ENCODE results near the gene HELZ.
"Not testable (repeated sequence)": the region's sequence is repeated elsewhere in the genome, so short reads cannot be mapped to it uniquely, and the experiment has no call there.

Gene HELZ

DNA sequence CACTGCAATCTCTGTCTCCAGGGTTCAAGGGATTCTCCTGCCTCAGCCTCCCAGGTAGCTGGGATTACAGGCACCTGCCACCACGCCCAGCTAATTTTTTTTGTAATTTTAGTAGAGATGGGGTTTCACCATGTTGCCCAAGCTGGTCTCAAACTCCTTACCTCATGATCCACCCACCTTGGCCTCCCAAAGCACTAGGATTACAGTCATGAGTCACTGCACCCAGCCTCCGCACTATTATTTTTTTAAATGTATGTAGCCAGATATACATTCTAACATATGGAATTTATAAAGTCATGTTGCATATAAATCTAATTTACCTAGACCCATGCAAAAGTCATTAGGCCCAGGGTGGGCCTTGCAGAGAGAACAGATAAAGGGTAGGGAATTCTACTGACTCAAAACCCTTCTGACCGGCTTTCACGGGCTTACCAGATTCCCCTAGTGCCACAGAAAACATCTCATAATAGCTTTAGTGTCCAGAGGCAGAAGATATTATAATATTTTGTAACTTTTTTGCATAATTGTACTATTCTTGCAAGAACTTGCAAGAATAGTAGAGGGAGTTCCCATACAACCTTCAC lies 20.5 kb upstream of the HELZ start:
- DNase-seq (ENCODE audit: low spot score), result no peak

DNA sequence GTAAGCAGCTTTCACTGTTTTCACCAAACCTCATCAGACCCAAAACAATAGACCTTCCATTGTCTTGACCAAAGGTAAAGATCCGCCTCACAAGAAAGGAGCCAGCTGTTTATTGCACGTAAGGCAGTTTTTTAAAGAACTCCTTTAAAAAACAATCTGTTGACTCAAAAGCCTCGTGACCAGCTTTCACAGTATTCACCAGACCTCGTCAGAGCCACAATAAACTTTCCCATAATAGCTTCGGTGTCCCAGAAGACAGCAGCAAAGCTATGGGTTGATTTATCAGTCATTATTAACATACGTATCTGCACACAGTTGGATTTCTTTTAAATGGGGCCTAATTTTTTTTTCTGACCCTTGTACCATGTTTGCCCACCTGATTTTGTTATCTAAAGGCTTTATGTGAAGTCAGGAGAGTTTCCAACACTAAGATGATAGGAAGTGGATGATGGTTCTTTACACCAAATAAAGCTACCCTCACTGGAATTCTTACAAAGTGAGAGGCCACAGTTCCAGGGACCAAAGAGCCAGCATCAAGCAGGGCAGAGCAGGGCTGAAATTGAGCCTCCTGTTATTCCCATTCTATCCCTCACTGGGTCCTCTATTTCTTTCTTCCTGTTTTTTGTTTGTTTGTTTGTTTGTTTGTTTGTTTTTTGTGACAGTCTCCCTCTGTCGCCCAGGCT lies 17.6 kb upstream of the HELZ start:
- no peak for DNase-seq (ENCODE audit: low spot score)

DNA sequence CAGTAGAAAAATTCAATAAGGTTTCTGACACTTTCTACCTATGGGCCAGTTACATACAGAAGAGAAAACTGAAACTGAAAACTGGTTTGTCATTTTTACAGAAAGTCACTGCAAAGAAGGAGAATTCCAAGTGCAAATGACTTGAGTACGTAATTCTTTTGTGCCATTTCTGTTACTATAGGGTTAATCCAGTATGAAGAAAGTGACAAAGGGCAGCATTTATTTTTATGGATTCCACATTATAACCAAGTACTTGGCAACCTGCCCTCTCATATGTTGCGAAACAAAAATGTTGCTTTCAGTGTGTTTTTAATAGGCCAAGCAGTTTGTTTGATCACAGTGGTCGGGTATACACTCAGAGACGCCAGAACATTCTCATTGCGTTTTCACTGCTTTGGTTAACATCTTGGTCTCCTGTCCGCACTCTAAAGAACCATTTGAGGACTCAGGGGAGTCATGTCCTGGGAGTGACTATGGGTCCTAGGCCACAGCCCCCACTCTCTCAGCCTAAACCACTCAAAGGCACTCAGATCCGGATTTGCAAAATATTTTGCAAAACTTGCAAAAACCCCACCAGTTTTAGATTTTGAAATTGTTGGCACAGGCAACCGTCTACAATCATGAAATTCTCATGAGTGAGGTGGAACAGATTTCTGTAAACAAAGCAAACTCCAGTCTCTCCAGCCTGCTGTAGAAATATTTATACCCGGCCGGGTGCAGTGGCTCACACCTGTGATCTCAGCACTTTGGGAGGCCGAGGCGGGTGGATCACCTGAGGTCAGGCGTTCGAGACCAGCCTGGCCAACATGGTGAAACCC lies 15.4 kb upstream of the HELZ start:
- DNase-seq (ENCODE audit: low spot score), result no peak

DNA sequence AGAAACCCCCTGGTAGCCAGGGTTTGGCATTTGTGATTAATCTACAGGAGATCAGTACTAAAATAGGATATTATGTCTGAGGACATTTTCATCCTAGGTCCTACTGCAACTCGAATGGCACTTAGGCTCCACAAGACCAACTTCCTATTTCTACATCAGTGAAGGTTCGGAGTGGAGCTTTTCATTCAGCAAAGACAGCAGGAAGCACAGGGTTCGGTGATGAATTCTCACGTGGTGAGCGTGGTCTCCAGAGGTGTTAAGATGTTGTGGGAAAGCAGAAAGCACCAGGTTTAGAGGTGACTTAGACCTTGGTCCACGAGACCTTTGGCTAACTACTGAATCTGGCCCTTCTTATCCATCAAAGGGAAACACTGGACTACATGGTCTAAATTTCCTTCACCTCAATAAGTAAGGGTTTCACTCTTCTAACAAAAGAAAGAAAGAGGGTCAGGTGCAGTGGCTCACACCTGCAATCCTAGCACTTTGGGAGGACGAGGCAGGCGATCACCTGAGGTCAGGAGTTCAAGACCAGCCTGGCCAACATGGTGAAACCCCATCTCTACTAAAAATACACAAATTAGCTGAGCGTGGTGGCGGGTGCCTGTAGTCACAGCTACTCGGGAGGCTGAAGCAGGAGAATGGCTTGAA lies 13.9 kb upstream of the HELZ start:
- DNase-seq (ENCODE audit: low spot score), result no peak

DNA sequence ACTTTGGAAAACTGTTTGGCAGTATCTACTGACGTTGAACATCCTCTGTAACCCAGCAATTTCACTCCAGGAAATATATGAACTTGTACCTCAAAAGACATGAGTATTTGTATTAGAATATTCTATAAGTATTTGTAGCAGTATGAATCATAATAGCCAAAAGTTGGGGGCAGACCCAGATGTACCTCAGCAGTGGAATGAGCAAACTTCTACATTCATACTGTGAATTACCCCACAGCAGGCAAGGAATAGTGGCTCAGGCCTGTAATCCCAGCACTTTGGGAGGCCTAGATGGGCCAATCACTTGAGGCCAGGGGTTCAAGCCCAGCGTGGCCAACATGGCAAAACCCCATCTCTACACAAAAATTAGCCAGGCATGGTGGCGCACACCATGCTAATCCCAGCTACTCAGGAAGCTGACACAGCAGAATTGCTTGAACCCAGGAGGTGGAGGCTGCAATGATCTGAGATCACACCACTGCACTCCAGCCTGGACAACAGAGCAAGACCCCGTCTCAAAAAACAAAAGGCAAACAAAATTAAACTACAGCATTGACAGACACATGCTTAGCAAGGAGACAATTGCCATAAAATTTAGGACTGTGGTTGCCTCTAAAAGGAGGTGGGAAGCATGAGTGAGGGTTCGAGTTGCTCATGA lies 11.2 kb upstream of the HELZ start:
- no peak for DNase-seq (ENCODE audit: low spot score)

DNA sequence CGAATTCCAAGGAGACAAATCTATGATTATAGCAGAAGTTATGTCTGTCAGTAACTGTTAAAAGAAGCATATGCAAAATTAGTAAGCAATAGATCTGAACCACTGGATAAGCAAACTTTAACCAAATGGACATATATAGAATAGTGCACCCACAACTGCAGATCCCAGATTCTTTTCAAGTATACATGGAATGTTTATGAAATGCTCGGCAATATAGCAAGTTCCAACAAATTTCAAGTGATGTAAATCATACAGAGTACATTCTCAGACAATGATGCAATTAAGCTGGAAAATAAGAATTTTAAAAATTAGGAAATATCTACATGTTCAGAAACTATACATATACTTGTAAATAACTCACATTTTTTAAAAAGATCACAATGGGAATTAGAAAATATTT lies 8.4 kb upstream of the HELZ start:
- no peak for DNase-seq (ENCODE audit: low spot score)

DNA sequence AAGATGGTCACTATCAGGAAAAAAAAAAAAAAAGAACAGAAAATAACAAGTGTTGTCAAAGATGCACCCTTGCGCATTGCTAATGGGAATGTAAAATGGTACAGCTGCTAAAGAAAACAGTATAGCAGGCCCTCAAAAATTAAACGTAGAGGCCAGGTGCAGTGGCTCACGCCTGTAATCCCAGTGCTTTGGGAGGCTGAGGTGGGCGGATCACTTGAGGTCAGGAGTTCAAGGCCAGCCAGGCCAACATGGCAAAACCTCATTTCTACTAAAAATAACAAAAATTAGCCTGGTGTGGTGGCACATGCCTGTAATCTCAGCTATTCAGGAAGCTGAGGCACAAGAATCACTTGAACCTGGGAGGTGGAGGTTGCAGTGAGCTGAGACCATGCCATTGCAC lies 6.6 kb upstream of the HELZ start:
- DNase-seq (ENCODE audit: low spot score), result not testable (repeated sequence)

DNA sequence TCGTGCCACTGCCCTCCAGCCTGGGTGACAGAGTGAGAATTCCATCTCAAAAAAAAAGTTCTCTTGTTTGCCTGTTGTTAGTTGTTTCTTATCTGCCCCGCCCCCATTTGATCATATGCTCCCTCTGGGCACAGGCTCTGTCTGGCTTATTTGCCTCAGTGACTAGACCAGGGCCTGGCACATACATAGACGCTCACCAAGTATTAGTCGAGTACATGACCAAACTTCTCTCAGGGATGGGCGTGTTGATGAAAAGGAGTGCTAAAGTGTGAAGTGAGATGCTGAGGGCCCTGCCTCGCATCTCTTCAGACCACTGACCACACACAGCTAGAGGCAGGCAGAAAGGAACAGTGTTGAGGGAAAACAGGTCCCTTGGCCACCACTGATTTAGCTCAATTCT lies 3.3 kb upstream of the HELZ start:
- DNase-seq (ENCODE audit: low spot score), result no peak

DNA sequence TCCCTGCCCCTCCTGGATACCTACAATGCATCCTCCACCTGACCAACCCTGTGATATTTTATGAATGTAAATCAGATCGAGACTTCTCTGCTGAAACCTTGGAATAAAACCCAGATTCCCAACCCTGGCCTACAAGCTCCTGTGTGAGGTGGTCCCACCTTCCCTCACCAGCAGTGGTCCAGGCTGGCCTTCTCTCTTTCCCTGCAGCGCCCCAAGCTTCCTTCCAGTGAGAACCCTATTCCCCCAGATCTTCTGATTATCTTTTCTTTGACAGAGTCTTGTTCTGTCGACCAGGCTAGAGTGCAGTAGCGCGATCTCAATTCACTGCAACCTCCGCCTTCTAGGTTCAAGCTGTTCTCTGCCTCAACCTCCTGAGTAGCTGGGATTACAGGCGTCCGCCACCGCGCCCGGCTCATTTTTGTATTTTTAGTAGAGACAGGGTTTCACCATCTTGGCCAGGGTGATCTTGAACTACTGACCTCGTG lies 2.5 kb upstream of the HELZ start:
- no peak for DNase-seq (ENCODE audit: low spot score)

DNA sequence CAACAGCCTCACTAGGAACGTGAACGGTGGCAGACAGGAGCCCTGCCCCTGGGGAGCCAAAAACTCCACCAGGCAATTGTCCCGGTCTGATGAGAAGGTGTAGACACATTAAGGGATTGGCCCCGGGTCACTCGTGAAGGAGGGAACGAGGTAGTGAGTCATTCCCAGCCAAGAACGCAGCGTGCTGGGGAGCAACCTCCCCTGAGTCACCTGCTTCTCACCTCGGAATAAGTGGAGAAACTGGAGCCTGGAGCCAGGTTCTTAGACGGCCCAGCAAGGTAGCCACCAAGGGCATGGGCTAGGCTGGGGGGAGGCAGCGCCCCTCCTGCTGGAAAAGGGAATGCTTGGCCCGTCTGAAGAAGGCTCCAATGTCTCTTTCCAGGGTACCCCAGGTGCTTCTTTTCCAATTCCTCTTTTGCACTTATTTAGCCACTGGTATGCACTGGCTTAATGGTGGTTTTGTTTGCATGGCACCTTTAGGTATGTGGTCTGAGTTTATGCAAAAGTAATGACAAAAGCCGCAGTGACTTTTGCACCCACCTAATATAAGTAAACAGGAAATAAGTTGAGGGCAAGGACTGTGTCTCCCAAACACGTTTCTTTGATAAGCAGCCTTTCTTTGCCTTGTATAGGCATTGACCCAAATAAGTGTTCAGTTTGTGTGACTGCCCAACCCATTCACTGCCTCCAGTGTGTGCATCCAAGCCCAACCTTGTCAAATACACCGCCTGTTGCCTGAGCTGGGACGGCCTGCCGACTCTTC lies 1.8 kb upstream of the HELZ start:
- DNase-seq (ENCODE audit: low spot score), result peak; percentile 56

DNA sequence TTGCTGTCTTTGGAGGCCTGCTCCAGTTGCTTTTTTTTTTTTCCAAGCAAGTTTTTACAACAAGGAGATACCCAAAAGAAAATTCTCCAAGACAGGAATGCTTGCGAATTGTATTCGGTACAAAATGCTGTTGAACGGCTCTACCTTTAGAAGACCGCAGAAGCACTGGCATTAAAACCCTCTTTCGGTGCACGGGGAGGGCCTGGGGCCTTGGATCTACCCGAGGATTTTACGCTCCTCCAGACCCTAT lies 1.3 kb upstream of the HELZ start:
- no peak for DNase-seq (ENCODE audit: low spot score)

DNA sequence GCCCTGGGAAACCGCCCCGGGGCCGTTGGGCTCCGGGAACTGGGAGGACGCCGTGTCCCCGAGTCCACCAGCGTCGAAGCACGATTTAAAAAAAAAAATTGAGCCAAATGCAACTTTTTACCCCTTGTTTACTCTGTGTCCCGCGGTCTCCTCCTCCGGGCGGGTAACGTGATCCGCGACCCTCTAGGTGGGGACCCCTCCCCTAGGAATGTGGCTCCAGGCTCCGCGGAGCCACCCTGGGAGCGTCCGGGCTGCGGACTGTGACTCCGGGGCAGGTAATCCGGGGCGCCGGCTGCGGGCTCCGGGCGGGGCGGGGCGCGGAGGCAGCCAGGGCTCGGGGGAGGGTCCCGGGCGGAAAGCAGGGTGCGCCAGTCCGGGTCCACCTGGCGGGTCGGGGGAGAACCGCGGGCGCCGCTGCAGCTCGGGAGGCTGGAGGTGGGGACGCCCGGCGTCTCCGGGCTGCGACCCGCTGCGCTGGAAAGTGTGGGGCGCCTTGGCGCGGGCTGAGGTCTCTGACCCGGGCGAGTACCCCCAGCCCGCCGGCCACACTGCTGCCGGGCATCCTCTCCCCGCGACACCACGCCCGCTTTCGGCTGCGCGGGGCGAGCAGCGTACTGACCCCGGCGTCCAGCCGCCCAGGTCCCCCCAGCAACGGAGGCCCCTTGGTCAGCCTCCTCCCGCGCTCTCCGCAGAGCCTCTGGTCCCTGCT lies 852 bp upstream of the HELZ start:
- peak; percentile 48 for DNase-seq (ENCODE audit: low spot score)

DNA sequence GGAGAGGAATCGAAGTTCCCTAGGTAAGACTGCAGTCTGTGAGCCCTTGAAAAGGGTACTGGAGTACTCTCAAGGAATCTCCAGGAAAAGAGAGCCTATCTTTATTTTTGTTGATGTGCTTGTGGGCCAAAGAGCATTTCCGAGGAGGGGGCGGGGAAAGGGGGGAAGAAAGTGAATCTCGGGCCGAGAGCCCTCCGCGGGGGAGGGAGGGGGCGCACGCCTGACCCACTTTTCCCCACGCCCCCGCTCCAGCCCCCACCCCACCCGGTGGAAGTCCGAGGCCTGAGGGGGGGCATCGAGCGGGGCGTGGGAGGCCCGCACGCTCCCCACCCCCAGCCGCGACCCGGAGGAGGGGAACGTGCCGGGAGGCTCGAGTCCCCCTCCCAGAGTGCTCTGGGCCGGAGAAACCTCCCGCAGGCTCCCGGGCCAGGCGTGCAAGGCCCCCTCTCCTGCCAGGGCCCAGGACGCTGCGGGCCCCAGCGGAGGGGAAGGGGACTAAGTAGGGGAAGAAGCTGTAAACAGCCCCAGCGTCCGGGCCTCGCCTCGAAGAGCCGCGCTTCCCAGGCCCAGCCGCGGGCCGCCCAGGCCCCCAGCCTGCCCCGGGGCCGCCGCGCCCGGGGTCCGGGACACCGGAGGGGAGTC lies 444 bp downstream of the HELZ start:
- DNase-seq (ENCODE audit: low spot score), result no peak

DNA sequence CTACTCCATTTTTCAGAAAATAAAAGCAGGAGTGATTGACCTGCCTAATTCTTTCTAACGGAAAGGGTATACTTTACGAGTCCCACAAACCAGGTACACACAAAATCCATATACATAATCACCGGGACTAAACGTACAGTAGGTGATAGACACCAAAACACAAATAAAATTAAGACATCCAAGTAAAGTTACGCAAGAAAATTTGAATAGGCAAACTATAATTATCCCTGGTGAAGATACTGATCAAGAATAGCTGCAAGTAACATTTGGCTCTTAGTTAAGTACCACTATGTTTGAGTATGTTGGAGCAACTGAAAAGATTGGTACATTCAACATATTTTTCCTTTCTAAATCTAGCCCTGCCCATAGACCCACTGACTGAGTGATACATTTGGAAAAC lies 1.7 kb downstream of the HELZ start:
- no peak for DNase-seq (ENCODE audit: low spot score)

DNA sequence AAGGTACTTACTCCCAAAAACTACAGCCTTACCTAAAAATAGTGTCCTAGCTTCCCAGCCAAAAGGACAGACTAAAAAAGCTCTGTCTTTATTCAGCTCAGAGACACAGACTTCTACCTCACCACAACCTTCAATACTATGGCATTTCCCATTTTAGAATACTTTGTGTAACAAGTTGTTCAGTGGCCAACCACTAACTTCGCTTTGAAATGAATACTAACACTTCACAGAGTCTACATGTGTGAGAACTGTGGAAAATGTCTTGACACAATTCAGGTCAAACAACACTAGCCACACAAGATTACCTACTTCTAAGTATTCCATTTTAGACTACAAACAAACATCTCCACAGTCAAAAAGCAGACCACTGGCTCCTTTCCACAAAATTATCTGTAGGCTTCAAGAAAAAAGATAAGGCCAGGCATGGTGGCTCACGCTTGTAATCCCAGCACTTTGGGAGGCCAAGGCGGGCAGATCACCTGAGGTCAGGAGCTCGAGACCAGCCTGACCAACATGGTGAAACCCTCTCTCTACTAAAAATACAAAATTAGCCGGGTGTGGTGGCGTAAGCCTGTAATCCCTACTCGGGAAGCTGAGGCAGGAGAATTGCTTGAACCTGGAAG lies 3.2 kb downstream of the HELZ start:
- no peak for DNase-seq (ENCODE audit: low spot score)

DNA sequence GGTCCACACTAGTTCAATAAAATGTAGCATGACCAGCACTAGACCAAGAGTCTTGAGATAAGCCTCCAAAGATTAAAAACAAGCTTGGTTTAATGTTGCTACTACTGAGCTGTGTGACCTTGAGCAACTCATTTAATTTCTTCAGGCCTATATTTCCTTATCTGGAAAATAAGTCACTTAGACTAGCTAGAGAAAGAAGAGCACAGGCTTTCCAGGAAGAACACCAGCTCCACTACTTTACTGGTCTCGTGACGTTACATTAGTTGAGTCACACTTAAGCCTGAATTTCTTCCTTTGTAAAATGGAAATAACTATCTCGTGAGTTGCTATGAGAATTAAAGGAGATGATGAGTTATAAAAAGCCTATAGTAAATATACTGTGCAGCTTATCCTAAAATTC lies 5.4 kb downstream of the HELZ start:
- no peak for DNase-seq (ENCODE audit: low spot score)

DNA sequence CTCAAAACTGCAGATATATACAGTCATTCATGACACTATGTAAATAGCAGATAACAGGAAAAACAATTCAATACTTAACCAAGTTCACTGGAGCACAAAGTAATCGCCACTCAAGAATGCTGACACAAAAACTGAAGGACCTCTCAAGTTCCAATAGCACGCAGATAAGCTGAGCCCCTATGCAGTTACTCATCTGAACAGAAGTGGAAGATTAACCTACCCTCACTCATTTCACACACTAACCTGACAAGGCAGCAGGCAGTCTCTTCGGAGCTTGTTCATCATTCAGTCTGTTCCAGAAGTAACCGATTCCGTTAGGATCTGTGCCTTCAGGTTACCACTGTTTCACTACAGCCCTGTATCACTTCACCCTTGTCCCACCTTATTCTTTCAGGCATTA lies 6.0 kb downstream of the HELZ start:
- no peak for DNase-seq (ENCODE audit: low spot score)

DNA sequence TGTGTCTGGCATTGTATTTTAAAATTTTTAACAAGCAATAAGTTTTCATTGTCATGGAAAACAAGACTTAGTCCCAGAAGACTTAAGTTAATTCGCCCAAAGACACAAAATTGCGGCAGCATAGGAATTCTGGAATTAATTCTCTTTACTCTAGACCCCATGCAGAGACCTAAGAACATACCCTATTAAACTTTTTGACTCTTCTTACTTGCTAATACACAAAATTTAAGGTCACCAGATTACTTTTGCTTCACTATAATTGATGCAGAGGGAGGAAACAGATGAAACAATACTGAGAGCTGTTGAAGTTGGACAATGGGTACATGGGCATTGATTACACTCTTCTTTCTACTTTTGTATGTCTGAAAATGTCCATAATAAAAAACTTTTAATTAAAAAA lies 12.6 kb downstream of the HELZ start:
- no peak for DNase-seq (ENCODE audit: low spot score)

DNA sequence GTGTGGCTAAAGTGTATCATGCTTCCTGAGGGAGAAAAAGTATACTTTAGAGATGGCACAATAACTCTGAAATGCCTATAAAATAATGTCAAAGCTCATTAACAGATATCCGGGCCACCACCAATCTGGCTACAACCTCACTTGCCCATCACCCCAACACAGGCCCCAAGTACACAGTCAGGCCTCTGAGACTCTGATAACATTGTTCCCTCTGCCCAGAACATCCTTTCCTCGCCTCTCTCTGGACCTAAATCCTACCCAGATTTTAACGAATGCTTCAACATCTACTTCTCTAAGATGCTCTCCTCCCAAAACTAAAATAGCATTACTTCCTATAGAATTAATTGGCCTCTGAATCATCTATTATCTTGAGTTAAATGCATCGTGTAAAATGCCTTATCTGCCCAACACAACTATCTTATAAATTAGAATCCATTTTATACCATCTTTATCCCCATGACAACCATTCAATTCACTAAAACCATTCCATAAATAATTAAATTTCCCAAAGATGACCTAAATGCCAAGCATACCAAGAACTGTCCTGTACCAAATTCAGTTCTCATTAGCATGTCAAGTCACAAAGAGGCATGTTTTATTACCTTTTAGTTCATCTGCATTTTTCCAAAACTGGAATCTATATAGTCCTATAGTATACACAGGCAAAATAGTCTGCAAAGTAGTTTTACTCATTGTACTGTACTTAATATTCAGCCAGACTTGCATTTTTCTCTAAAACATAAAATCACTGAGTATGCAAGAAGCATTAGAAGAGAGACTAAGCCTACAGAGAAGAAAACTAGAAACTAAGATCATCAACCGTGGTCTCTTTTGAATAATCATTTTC lies 15.7 kb downstream of the HELZ start:
- no peak for DNase-seq (ENCODE audit: low spot score)
